ENCODE measurements around the gene IL20RB. TPM values are rescaled to one million over a fixed set of nuclear protein-coding genes. Genes with fewer than 3 reads are reported as not detected.
"Not testable (repeated sequence)": the region's sequence is repeated elsewhere in the genome, so short reads cannot be mapped to it uniquely, and the experiment has no call there.

Gene IL20RB
- total RNA-seq, 1 donor from 2014 or later = 0.43 TPM

DNA sequence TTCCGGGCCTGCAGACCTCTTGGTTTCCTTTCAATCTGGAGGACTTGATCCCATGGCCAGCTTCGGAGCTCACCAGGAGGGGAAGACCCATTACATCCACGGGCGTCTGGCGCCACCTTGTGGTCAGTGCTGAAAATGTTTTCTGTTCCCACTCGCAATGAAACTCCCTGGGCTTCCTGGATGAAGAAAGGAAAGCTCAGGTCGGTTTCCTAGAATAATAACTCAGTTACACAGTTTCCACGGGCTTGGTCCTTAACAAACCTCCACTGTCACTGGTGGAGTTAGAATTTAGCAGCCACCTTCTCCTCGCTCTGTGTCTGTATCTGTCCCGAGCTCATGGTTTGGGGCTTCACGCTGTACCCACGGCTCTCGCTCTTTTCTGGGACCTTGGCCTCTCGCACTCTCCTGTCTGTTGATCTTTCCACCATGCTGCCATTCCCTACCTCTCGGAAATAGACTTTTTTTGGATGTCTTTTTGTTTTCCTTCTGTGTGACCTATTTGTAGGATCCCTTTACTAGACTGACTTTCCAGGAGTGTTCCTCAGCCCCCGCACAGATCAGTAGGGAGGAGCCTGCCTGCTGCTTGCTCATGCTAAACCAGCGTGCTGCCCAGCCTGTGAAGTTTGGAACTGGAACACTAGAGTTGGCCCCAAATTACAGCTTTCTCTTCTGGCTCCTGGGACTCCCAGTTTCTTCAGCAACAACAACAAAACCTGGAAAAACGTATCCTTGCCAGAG lies 56.3 kb downstream of the IL20RB start:
- intact Hi-C loops (cut with DNase I) = loop anchor here (1.0 to 5.0 kb wide), 4 partner anchors 197 to 937 kb away; partner anchors contain the start of genes SLC35G2 and STAG1
- ATAC-seq (peak; percentile 95), DNase-seq (ENCODE audit: missing footprints) (peak; percentile 93)

DNA sequence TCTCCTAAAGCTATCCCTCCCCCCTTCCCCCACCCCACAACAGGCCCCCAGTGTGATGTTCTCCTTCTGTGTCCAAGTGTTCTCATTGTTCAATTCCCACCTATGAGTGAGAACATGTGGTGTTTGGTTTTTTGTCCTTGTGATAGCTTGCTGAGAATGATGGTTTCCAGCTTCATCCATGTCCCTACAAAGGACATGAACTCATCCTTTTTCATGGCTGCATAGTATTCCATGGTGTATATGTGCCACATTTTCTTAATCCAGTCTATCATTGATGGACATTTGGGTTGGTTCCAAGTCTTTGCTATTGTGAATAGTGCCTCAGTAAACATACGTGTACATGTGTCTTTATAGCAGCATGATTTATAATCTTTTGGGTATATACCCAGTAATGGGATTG lies 59.5 kb downstream of the IL20RB start:
- DNase-seq (ENCODE audit: missing footprints); intact Hi-C loops (cut with DNase I); ATAC-seq: not testable (repeated sequence)

DNA sequence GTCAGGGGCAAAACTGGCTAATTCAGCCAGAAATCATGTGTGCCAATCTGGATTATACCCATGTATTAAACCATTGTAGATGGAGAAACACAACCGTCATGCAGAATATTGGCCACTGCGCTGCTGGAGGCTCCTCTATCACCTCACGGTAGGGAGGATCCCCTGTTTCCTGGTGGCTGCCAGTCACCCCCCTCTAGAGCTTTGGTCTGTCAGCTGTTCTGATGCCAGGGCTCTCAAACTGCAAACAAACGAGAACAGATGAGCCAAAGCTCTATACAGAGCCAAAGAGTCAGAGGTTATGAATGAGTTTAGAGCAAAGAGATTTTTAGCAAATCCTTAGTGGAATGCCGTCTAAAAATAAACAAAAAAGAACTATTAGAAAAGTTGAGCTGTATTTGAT lies 62.5 kb downstream of the IL20RB start:
- DNase-seq (ENCODE audit: missing footprints) (no peak), ATAC-seq (no peak)
- intact Hi-C loops (cut with DNase I) = no loop called here

DNA sequence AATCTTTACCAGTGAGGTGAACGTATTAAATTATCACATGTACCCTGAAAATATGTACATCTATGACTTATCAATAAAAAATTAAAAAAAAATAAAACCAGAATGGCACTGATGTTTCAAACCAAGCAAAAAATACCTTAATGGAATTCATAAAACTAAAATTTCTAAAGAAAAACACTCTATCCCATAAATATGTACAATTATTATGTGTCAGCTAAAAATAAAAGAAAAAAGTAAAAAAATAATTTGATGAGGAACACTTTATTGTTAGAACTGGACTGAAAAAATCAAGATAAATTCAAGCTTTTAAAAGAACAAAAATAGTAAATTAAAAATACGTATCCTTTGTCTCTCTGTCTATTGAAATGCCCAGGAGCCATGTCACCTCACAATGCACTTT lies 63.1 kb downstream of the IL20RB start:
- intact Hi-C loops (cut with DNase I) = no loop called here
- ATAC-seq (no peak), DNase-seq (ENCODE audit: missing footprints) (no peak)

DNA sequence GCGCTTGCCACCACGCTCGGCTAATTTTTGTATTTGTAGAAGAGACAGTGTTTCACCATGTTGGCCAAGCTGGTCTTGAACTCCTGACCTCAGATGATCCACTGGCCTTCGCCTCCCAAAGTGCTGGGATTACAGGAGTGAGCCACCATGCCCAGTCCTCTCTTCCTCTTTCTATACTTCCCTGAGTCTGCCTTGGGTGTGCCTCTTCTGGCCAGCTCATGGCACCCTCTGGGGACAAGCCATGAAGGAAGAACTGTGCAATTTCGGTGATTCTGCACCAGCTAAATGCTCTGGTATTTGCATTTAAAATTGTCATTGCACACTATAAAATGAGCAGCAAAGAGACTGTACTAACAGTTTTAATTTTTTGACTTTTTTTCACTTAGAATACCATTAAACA lies 66.6 kb downstream of the IL20RB start:
- intact Hi-C loops (cut with DNase I) = no loop called here
- DNase-seq (ENCODE audit: missing footprints) (no peak), ATAC-seq (no peak)

DNA sequence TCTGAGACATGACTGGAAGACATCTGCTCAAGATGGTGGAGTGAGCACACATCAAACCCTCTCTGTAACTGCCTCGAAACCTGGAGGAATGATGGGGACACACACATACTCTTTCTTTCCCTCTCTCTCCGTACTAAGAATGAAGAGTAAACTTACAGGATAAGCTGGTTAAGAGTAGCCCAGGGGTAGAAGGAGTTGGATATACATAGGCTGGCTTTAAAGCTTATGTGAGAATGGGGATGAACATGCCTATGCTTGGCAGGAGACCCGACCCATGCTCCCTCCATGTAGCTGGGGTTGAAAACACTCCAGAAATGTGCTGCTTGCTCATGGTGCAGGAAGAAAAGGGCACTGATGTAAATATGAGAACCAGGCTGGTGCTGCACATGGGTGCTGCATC lies 68.9 kb downstream of the IL20RB start:
- DNase-seq (ENCODE audit: missing footprints) (no peak), ATAC-seq (peak; percentile 13)
- intact Hi-C loops (cut with DNase I) = no loop called here

DNA sequence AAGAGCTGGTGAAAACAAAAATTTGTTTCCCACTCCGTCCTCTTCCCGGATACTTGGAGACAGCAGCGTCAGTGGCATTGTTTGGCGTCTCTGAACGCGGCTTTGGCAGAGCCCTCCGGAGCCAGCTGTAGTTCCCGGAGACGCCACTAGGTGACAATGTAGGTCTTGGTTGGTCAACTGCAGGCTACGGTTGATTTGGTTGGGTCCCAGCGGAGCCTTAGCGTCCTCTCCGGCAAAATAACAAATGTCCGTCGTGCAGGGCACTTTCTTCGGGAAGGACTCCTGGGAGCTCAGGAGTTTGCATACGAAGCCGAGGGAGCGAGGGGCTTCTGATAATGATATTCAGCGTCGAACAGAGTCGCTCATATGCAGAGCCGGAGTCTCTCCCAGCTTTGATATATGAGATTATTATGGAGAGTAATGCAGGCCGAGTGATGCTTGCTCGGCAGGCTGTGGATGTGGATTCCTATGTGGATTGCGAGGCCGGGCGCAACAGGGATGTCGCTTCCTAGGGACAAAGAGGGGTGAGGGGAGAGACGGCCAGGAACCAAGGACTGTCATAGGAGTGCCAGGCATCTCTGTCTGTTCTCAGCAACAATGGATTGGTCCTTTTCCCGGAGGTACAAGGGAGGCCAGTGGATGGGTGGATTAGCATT lies 74.8 kb downstream of the IL20RB start:
- ATAC-seq = peak; percentile 86
- intact Hi-C loops (cut with DNase I) = loop anchor here (5.0 kb wide), 1 partner anchor 915 kb away; no protein-coding TSS in a partner anchor

DNA sequence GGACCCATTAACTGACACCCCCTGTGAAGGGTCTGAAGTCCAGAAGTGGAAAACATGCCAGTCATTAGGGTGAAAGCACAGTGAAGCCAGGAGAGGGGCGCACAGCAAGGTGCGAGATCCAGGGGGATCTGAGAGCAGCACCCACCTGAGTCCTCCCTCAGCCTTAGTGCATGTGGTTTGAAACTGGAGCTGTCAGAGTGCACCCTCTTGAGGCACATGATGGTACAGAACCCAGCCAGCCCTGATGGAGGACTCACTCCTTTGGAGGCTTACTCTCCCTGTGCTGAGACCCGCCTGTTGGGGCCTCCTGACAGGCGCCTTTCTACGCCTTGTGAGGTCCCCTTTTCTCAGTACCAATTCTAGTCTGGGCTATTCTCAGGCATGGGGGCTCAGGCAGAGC lies 77.8 kb downstream of the IL20RB start:
- ATAC-seq = no peak
- no peak for DNase-seq (ENCODE audit: missing footprints)
- intact Hi-C loops (cut with DNase I) = no loop called here

More for the DNA sequence above, 74.8 kb downstream of the IL20RB start:
- peak; percentile 87 for DNase-seq (ENCODE audit: missing footprints)

DNA sequence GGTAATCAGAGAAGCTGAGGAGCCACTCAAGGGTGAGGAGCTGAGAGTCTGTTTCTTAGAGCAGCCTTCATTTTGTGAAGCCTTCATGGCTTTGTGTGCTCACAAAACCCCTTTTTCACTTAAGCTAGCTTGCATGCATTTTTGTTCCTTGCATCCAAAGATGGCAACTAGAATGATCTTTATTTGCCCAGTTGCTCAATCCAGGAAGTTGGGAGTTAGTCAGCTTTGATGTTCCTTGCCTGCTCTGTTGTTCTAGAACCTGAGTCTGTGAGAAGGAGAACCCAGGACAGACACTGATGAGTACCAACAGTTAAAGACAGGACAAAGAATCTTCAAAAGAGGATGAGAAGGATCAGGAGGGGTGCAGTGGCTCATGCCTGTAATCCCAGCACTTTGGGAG lies 81.8 kb downstream of the IL20RB start:
- ATAC-seq (no peak), DNase-seq (ENCODE audit: missing footprints) (no peak)
- intact Hi-C loops (cut with DNase I) = no loop called here

DNA sequence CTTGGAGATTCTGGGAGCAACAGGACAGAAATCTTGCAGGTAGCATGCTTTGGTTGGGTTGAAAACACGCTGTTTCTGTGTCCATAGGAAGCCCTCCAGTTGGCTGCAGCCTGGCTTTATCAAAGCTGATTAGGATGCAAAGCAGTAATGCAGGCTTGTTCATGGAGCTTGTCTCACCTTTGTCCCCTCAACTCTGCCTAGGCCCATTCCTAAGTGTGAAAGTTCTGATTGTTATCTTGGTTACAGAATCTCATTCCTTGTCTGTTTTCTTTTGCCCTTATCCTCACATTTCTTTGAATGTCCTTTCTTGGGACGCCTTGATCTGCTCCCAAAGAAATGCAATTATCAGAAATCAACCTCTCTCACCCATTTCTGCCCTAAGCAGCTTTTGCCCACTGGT lies 83.5 kb downstream of the IL20RB start:
- no peak for ATAC-seq
- intact Hi-C loops (cut with DNase I) = no loop called here
- no peak for DNase-seq (ENCODE audit: missing footprints)

DNA sequence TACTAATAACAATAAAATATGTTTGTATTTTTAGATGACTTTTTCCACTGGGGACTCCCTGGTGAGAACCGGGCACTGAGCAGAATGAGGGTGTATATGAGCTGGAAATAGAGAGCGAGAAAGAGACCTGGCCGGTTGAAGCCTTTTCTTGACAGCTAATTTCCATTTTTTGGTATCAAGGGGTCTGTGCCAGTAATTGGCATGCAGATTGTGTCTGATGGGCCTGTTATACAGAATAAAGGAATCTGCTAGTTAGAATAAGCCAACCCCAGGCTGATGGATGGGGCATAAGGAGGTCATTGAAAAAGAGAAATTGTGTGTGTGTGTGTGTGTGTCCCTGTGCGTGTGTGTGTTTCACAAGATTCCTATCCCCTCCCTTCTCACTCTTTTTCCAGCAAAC lies 83.9 kb downstream of the IL20RB start:
- no peak for ATAC-seq
- intact Hi-C loops (cut with DNase I) = no loop called here
- no peak for DNase-seq (ENCODE audit: missing footprints)

DNA sequence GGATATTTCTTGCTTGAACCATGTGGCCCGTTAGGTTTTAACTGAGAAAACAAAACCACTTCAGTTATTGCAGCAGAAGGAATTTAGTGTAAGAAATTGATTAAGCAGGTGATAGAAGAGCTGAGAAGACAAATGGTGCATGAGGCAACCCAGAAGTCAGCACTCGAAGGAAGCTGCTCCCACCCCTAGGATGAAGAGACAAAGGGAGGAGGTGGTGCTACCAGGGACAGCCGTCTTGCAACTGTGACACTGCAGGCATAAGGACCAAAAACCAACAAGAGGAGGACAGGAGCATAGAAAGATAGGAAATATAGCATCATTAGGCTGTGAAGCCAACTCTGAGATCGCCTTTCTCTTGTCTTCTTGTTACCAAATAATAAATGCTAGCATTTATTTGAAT lies 89.0 kb downstream of the IL20RB start:
- DNase-seq (ENCODE audit: missing footprints) (no peak), ATAC-seq (no peak)
- intact Hi-C loops (cut with DNase I) = no loop called here

DNA sequence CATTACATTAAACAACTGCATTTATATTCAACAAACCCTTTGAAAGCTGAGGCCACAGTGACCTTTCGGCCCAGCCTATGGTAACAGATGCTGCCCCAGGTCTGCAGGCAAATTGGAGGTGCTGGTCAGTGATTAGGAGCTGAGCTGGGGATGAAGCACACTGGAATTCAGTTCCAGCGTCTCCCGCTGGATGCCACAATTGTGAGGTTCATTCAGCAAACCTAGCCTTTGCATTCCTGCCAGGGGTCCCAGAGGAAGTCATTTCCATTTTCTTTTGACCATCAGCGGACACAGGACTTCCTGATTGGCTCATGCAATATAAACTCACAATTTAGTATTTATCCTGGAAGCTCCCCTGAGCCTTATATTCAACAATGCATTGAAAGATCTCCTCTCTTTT lies 89.5 kb downstream of the IL20RB start:
- intact Hi-C loops (cut with DNase I) = no loop called here
- DNase-seq (ENCODE audit: missing footprints) (no peak), ATAC-seq (no peak)

DNA sequence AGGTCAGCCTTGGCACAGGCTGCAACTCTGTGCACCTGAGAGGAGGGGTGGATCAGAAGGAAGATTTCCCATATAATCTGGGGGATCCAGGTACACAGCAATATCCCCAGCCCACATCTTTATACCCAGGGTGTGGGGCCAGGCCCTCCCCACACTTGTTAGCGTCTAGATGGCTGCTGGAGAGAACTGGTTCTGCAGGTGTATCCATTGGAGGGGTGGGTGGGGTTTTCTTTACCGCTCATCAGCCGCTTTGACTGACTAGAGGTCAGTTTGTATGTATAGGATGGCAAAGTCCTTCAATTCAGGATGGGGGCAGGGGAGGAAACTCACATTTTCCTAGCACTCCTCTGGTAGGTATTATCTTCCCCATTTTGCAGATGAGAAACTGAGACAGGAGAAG lies 92.5 kb downstream of the IL20RB start:
- intact Hi-C loops (cut with DNase I) = no loop called here
- no peak for ATAC-seq
- DNase-seq (ENCODE audit: missing footprints) = no peak

DNA sequence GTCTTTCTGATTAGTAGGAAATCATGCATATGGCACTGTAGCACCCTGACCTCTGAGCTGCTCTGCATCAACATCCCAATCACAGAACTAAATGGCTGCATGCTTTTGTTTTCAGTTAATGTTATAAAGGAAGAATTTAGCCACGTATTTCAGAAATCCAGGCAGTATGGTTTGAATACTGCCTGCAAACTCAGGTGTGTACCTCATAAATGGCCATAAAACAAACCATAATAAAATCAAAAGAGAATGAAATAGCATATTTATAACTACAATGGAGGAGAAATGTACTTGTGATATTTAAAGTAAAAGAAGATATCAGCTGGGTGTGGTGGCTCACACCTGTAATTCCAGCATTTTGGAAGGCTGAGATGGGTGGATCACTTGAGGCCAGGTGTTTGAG lies 94.5 kb downstream of the IL20RB start:
- DNase-seq (ENCODE audit: missing footprints) = no peak
- ATAC-seq = no peak
- intact Hi-C loops (cut with DNase I) = no loop called here

Other genes with a start within 250 kb of the IL20RB start
- gene STAG1, start 205.6 kb upstream of the IL20RB start, total RNA-seq = 23.6 TPM
- gene SLC35G2, start 138.9 kb upstream of the IL20RB start, total RNA-seq = 2.1 TPM
- gene NCK1, start 95.8 kb upstream of the IL20RB start, total RNA-seq = 25.0 TPM